ENCODE measurements around the gene MRNIP.

The MRNIP gene

DNA sequence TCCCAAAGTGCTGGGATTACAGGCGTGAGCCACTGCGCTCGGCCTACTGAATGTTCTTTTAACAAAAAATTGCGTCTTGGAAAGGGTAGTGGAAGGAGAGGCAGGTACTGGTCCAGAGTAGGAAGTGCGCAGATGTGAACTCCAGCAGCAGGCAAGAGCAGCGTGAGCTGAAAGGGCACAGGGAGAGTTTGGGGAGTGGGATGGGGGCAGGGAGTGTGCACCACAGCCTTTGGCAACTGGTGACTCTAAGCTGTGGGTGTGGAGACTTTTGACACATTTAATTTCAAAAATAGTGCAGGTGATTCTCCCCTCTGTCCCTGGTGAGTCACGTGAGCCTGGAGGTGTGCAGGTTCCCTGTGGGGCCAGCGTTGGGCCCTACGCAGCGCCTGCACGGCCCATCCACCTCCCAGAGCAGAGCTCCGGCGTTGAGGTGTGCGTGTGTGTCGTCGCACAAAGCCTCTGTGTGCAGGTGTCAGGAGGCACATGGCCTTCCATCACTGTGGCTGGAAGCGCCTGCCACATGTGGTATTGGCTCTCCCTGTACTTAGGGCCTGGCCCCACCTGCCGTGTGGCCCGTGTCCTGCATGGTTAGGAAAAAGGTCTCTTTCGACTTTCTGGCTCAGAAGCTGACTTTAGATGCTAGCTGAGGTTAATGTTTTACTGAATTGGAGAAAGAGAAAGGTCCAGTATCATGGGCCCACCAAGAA, 26.4 kb downstream of the MRNIP start:
- Histone ChIP-seq H3K9me3 (ENCODE audit: low read length) (no peaks in the 10 kb centered on the region), H3K4me2 (ENCODE audit: low read length) (no peak overlapping the region), H3K27ac (ENCODE audit: low read depth, low read length, poor library complexity, severe bottlenecking) (no peak overlapping the region), H3K9ac (ENCODE audit: low read length) (no peak overlapping the region), H4K20me1 (ENCODE audit: insufficient read depth, low read length) (no peaks in the 10 kb centered on the region), H2AFZ (ENCODE audit: low read length) (no peak overlapping the region), H3K79me2 (ENCODE audit: insufficient read depth, low read length) (no peaks in the 10 kb centered on the region), H3K4me3 (ENCODE audit: low read depth, low read length, poor library complexity, severe bottlenecking) (no peak overlapping the region), H3F3A (ENCODE audit: insufficient read depth, low read length) (no peaks in the 10 kb centered on the region), H3K36me3 (ENCODE audit: insufficient read depth, low read length) (peaks cover 85% of the 10 kb centered on the region), H3K27me3 (ENCODE audit: insufficient read depth, low read length) (no peaks in the 10 kb centered on the region), H3K9me2 (ENCODE audit: low read depth, low read length) (no peaks in the 10 kb centered on the region), H3K4me1 (ENCODE audit: insufficient read depth, low read length, severe bottlenecking) (no peaks in the 10 kb centered on the region)
- TF ChIP-seq EZH2 (IDR thresholded peaks at IDR 0.05; ENCODE audit: borderline replicate concordance, low read length): no peak
- TF ChIP-seq, protein P1, sequence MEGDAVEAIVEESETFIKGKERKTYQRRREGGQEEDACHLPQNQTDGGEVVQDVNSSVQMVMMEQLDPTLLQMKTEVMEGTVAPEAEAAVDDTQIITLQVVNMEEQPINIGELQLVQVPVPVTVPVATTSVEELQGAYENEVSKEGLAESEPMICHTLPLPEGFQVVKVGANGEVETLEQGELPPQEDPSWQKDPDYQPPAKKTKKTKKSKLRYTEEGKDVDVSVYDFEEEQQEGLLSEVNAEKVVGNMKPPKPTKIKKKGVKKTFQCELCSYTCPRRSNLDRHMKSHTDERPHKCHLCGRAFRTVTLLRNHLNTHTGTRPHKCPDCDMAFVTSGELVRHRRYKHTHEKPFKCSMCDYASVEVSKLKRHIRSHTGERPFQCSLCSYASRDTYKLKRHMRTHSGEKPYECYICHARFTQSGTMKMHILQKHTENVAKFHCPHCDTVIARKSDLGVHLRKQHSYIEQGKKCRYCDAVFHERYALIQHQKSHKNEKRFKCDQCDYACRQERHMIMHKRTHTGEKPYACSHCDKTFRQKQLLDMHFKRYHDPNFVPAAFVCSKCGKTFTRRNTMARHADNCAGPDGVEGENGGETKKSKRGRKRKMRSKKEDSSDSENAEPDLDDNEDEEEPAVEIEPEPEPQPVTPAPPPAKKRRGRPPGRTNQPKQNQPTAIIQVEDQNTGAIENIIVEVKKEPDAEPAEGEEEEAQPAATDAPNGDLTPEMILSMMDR (IDR thresholded peaks at IDR 0.05; ENCODE audit: low read length): no peak

DNA sequence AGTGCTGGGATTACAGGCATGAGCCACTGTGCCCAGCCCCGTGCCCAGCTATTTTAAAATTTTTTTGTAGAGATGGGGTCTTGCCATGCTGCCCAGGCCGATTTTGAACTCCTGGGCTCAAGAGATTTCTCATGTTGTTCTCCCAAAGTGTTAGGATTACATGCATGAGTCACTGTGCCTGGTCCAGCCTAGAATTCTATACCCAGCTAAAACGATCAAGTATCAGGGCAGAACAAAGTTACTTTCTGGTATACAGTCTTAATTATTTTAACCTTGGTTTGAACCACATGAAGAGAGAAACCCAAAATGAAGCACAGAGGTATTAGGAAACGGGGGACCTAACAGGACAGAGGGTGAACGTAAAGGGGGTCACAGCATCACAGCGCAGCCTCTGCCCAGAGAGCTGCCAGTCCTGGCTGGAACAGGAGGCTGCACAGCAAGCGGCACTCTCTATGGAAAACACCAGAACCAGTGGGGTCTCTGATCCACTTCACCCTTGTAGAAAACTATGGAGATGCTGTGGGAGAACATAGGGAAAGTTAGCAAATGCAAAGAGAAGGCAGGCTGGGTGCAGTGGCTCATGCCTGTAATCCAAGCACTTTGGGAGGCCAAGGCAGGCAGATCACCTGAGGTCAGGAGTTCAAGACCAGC, 27.7 kb downstream of the MRNIP start:
- Histone ChIP-seq H3K27ac (ENCODE audit: low read depth, low read length, poor library complexity, severe bottlenecking) (no peak overlapping the region), H3K9ac (ENCODE audit: low read length) (no peak overlapping the region), H3F3A (ENCODE audit: insufficient read depth, low read length) (no peaks in the 10 kb centered on the region), H4K20me1 (ENCODE audit: insufficient read depth, low read length) (no peaks in the 10 kb centered on the region), H3K36me3 (ENCODE audit: insufficient read depth, low read length) (peaks cover 85% of the 10 kb centered on the region), H3K9me3 (ENCODE audit: low read length) (no peaks in the 10 kb centered on the region), H3K79me2 (ENCODE audit: insufficient read depth, low read length) (no peaks in the 10 kb centered on the region), H3K9me2 (ENCODE audit: low read depth, low read length) (no peaks in the 10 kb centered on the region), H3K4me3 (ENCODE audit: low read depth, low read length, poor library complexity, severe bottlenecking) (no peak overlapping the region), H3K4me1 (ENCODE audit: insufficient read depth, low read length, severe bottlenecking) (no peaks in the 10 kb centered on the region), H3K4me2 (ENCODE audit: low read length) (no peak overlapping the region), H3K27me3 (ENCODE audit: insufficient read depth, low read length) (no peaks in the 10 kb centered on the region), H2AFZ (ENCODE audit: low read length) (no peak overlapping the region)
- no peak for TF ChIP-seq EZH2 (IDR thresholded peaks at IDR 0.05; ENCODE audit: borderline replicate concordance, low read length)
- TF ChIP-seq, protein P1 (IDR thresholded peaks at IDR 0.05; ENCODE audit: low read length): no peak

DNA sequence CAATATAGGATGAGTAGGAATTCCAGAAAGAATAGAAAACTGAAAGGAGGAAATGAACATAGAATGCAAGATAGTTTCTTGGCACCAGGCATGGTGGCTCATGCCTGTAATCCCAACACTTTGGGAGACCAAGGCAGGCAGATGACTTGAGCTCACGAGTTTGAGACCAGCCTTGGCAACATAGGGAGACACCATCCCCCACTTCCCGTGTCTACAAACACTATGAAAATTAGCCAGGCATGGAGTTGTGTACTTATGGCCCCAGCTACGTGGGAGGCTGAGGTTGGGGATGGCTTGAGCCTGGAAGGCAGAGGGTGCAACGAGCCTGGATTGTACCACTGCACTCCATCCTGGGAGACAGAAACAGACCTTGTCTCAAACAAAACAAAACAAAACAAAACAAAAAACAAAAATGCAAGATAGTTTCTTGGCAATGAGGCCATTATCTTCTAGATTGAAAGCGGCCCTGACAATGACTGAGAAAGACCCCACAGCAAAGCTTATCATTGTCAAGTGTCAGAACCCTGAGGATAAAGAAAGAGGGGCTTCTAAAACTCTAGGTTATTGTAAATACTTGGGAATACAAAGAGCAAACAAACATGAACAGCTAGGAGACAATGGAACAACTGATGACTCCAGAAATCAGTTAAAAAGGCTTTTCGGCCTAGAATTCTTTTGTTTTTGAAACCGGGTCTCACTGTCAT, 28.7 kb downstream of the MRNIP start:
- Histone ChIP-seq H3K9me3 (ENCODE audit: low read length) (no peaks in the 10 kb centered on the region), H3K27ac (ENCODE audit: low read depth, low read length, poor library complexity, severe bottlenecking) (no peak overlapping the region), H4K20me1 (ENCODE audit: insufficient read depth, low read length) (no peaks in the 10 kb centered on the region), H3K36me3 (ENCODE audit: insufficient read depth, low read length) (peaks cover 91% of the 10 kb centered on the region), H3K9ac (ENCODE audit: low read length) (no peak overlapping the region), H3K79me2 (ENCODE audit: insufficient read depth, low read length) (no peaks in the 10 kb centered on the region), H3K4me3 (ENCODE audit: low read depth, low read length, poor library complexity, severe bottlenecking) (no peak overlapping the region), H3K27me3 (ENCODE audit: insufficient read depth, low read length) (no peaks in the 10 kb centered on the region), H2AFZ (ENCODE audit: low read length) (no peak overlapping the region), H3K4me2 (ENCODE audit: low read length) (no peak overlapping the region), H3K9me2 (ENCODE audit: low read depth, low read length) (no peaks in the 10 kb centered on the region), H3F3A (ENCODE audit: insufficient read depth, low read length) (no peaks in the 10 kb centered on the region), H3K4me1 (ENCODE audit: insufficient read depth, low read length, severe bottlenecking) (no peaks in the 10 kb centered on the region)
- no peak for TF ChIP-seq EZH2 (IDR thresholded peaks at IDR 0.05; ENCODE audit: borderline replicate concordance, low read length)
- TF ChIP-seq, protein P1 (IDR thresholded peaks at IDR 0.05; ENCODE audit: low read length): no peak

Measured in OCI-LY1 (cell line).